Neural cell (in vitro differentiated cells): ENCODE measurements around the gene GGT6. TPM values are rescaled to one million over a fixed set of nuclear protein-coding genes. Genes with fewer than 3 reads are reported as not detected.

ENCODE experiments used
- H2AFZ ChIP-seq: fragments of 200-600, 300-800 bp; sonication (generic), shearing (Covaris generic); 2 replicates; pipeline ENCODE4 v1.6.0; 2014; ENCODE audit warnings: low read depth, mild to moderate bottlenecking, antibody characterized with exemption, low read length, moderate library complexity
- H3F3A ChIP-seq: fragments of 200-600 bp; shearing (Covaris generic); 2 replicates; pipeline ENCODE4 v1.6.1; 2016; ENCODE audit warnings: mild to moderate bottlenecking, moderate library complexity, mixed read lengths, antibody characterized with exemption, low read length; ENCODE audit not compliant: insufficient read depth, poor library complexity, severe bottlenecking
- H3K27ac ChIP-seq: fragments of 200-600, 300-800 bp; sonication (generic), shearing (Covaris generic); 2 replicates; pipeline ENCODE4 v1.5.1; 2014; ENCODE audit warnings: mild to moderate bottlenecking, low read length, moderate library complexity
- H3K27me3 ChIP-seq: fragments of 300-800, 200-600 bp; sonication (generic), shearing (Covaris generic); 2 replicates; pipeline ENCODE4 v1.6.0; 2014; ENCODE audit warnings: mild to moderate bottlenecking, low read depth, low read length, moderate library complexity; ENCODE audit not compliant: insufficient read depth
- H3K36me3 ChIP-seq: fragments of 300-800, 200-600 bp; sonication (generic), shearing (Covaris generic); 2 replicates; pipeline ENCODE4 v1.5.1; 2014; ENCODE audit warnings: mild to moderate bottlenecking, antibody characterized with exemption, low read length, moderate library complexity; ENCODE audit not compliant: insufficient read depth
- H3K4me2 ChIP-seq: fragments of 300-800, 200-600 bp; sonication (generic), shearing (Covaris generic); 2 replicates; pipeline ENCODE4 v1.6.0; 2014; ENCODE audit warnings: mild to moderate bottlenecking, low read length
- H3K4me3 ChIP-seq: fragments of 300-800, 200-600 bp; sonication (generic), shearing (Covaris generic); 2 replicates; pipeline ENCODE4 v1.5.1; 2014; ENCODE audit warnings: mild to moderate bottlenecking, low read length, moderate library complexity
- H3K79me2 ChIP-seq: fragments of 200-600 bp; shearing (Covaris generic); replicated peaks from 2 replicates; pipeline ENCODE4 v1.6.0; 2014; ENCODE audit warnings: mild to moderate bottlenecking, low read length, moderate library complexity; ENCODE audit not compliant: insufficient read depth
- H3K9ac ChIP-seq: fragments of 300-800, 200-600 bp; sonication (generic), shearing (Covaris generic); 2 replicates; pipeline ENCODE4 v1.6.1; 2016; ENCODE audit warnings: mild to moderate bottlenecking, low read length, mixed read lengths
- H3K9me2 ChIP-seq: fragments of 200-600 bp; shearing (Covaris generic); 2 replicates; pipeline ENCODE4 v1.6.1; 2016; ENCODE audit warnings: mild to moderate bottlenecking, low read length, mixed read lengths; ENCODE audit not compliant: insufficient read depth
- H3K9me3 ChIP-seq: fragments of 200-600, 300-800 bp; sonication (generic), shearing (Covaris generic); 2 replicates; pipeline ENCODE4 v1.6.1; 2016; ENCODE audit warnings: mild to moderate bottlenecking, mixed run types, low read length, moderate library complexity, mixed read lengths
- H4K20me1 ChIP-seq: fragments of 200-600 bp; shearing (Covaris generic); 2 replicates; pipeline ENCODE4 v1.6.1; 2016; ENCODE audit warnings: mild to moderate bottlenecking, mixed run types; ENCODE audit not compliant: insufficient read depth
- CTCF ChIP-seq: fragments of 450-650 bp; IDR thresholded peaks from 2 replicates; pipeline ENCODE4 v1.5.1; 2014; ENCODE audit warnings: antibody characterized with exemption, mild to moderate bottlenecking, moderate library complexity; ENCODE audit not compliant: poor library complexity, severe bottlenecking
- EP300 ChIP-seq: fragments of 450-650 bp; conservative IDR thresholded peaks from 2 replicates; pipeline ENCODE4 v1.6.1; 2014; ENCODE audit warnings: antibody characterized with exemption, mild to moderate bottlenecking, moderate library complexity; ENCODE audit not compliant: poor library complexity, severe bottlenecking
- EZH2 ChIP-seq: fragments of 200-600, 300-800 bp; shearing (Covaris generic), sonication (generic); IDR thresholded peaks from 2 replicates; pipeline ENCODE4 v1.6.1; 2014; ENCODE audit warnings: antibody characterized with exemption, low read length, borderline replicate concordance, mild to moderate bottlenecking; ENCODE audit not compliant: insufficient read depth, poor library complexity, severe bottlenecking
- MXI1 ChIP-seq: fragments of 450-650 bp; conservative IDR thresholded peaks from 2 replicates; pipeline ENCODE4 v1.6.1; 2014; ENCODE audit warnings: antibody characterized with exemption, mild to moderate bottlenecking; ENCODE audit not compliant: poor library complexity, severe bottlenecking
- POLR2AphosphoS5 ChIP-seq: IDR thresholded peaks from 2 replicates; pipeline ENCODE4 v1.6.1; 2012
- RAD21 ChIP-seq: fragments of 450-650 bp; conservative IDR thresholded peaks from 2 replicates; pipeline ENCODE4 v1.6.1; 2014; ENCODE audit warnings: antibody characterized with exemption, mild to moderate bottlenecking, moderate library complexity
- REST ChIP-seq: IDR thresholded peaks from 2 replicates; pipeline ENCODE4 v1.6.1; 2012; ENCODE audit warnings: borderline replicate concordance
- SMC3 ChIP-seq: fragments of 450-650 bp; conservative IDR thresholded peaks from 2 replicates; pipeline ENCODE4 v1.6.1; 2014; ENCODE audit warnings: antibody characterized with exemption, mild to moderate bottlenecking, moderate library complexity; ENCODE audit not compliant: poor library complexity
- TAF1 ChIP-seq: IDR thresholded peaks from 2 replicates; pipeline ENCODE4 v1.6.1; 2012; ENCODE audit warnings: low read depth
- polyA plus RNA-seq: library from polyadenylated mRNA; depleted of rRNA; stranded (reverse); fragments of >200 nt; gene quantifications from 2 replicates; pipeline ENCODE4 v1.2.3, GENCODE V29; 2014

The GGT6 gene
- polyA plus RNA-seq, 1 donor from 2014 or later, result not detected

DNA sequence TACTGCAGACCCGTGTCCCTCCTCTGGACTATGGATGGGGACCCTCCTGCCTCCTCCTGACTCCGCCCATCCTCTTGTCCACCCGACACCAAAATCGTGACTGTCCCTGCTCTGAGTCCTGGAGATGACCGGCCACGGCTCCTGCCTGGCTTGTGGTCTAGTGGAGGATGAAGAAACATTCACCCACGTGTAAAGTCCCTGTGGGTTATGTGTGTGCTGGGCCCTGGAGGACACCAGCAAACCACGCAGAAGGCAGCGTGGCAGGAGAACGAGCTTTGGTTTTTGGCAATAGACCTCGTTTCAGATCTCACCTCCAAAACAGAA lies 49.8 kb downstream of the GGT6 start:
- H3K9me3 ChIP-seq, result no peaks in the 10 kb centered on the region
- H3K36me3 ChIP-seq, result no peaks in the 10 kb centered on the region
- H3K9ac ChIP-seq, result no peak overlapping the region
- no peak overlapping the region for H3K27ac ChIP-seq
- no peaks in the 10 kb centered on the region for H4K20me1 ChIP-seq
- H3K79me2 ChIP-seq, result no peaks in the 10 kb centered on the region
- H3K27me3 ChIP-seq, result no peaks in the 10 kb centered on the region
- no peaks in the 10 kb centered on the region for H3F3A ChIP-seq
- H2AFZ ChIP-seq, result no peak overlapping the region
- H3K4me2 ChIP-seq, result no peak overlapping the region
- no peak overlapping the region for H3K4me3 ChIP-seq
- TF ChIP-seq EP300 (no peak), REST (no peak), EZH2 (no peak), MXI1 (no peak), RAD21 (no peak), SMC3 (no peak), TAF1 (no peak), CTCF (no peak), POLR2AphosphoS5 (no peak)
- no peaks in the 10 kb centered on the region for H3K9me2 ChIP-seq

DNA sequence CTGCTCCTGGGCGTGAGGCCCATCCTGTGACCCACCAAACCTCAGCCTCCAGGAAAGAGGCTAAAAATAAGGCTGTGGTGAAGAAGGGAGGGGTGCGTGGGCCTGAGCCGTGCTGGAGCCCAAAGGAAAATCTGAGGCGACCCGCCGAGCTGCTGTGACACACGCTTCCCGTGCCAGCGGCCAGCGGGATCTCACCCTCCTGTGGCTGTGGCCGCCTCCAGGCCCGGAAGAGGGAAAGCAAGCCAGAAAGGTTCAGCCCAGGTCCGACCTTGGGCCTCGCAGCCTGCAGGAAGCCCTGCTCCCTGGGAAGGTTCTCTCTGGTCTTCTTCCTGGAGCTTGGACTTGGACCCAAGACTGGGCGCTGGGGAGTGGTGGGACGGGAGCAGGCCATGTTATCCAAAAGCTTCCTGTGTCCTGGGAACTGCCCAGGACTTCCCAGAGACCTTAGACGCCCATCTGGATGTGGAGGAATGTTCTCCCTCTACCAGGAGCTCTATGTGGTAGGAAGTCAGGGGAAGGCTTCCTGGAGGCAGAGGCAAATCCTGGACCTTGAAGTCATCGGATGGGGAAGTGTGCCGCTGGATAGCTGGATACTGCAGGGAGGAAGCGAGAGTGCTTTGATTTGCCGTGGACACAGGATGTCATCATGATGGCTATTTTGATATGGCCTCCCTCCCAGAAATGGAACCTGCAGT lies 50.3 kb downstream of the GGT6 start:
- Histone ChIP-seq H3K36me3 (no peaks in the 10 kb centered on the region), H3K79me2 (no peaks in the 10 kb centered on the region), H2AFZ (no peak overlapping the region), H3F3A (no peaks in the 10 kb centered on the region), H3K9me3 (no peaks in the 10 kb centered on the region), H4K20me1 (no peaks in the 10 kb centered on the region), H3K4me2 (no peak overlapping the region), H3K27ac (no peak overlapping the region), H3K27me3 (no peaks in the 10 kb centered on the region), H3K9ac (no peak overlapping the region), H3K9me2 (no peaks in the 10 kb centered on the region), H3K4me3 (no peak overlapping the region)
- TF ChIP-seq MXI1, result no peak
- no peak for TF ChIP-seq EZH2
- TF ChIP-seq TAF1, result no peak
- TF ChIP-seq CTCF, result no peak
- no peak for TF ChIP-seq POLR2AphosphoS5
- no peak for TF ChIP-seq RAD21
- no peak for TF ChIP-seq REST
- no peak for TF ChIP-seq EP300
- TF ChIP-seq SMC3, result no peak
